Activated CD4-positive, alpha-beta memory T cell treated with anti-CD3 and anti-CD28 coated beads for 36 hours (primary cell): ENCODE data around the gene CA10. TPM values are rescaled to one million over a fixed set of nuclear protein-coding genes. Genes with fewer than 3 reads are reported as not detected.

Experiments used
- CTCF ChIA-PET: fragments of 350-600 bp; sonication (Branson Sonifier 250); formaldehyde crosslinking; loops from one replicate; lab custom pipeline; 2021; ENCODE audit warnings: antibody characterized with exemption, inconsistent platforms; lab: Charles Lee
- POLR2A ChIA-PET: fragments of 350-600 bp; sonication (Branson Sonifier 250); formaldehyde crosslinking; loops from one replicate; lab custom pipeline; 2021; ENCODE audit warnings: antibody characterized with exemption; lab: Charles Lee
- DNase-seq: peaks from one replicate; pipeline ENCODE4 v3.0.0-alpha.2; 2020
- H3K27ac Mint-ChIP-seq: one replicate; pipeline ENCODE4 v1.8.0; 2021; ENCODE audit warnings: mixed read lengths
- H3K27me3 Mint-ChIP-seq: one replicate; pipeline ENCODE4 v1.8.0; 2021; ENCODE audit warnings: mixed read lengths
- H3K36me3 Mint-ChIP-seq: one replicate; pipeline ENCODE4 v1.8.0; 2021; ENCODE audit warnings: mixed read lengths
- H3K4me1 Mint-ChIP-seq: one replicate; pipeline ENCODE4 v1.8.0; 2021; ENCODE audit warnings: low read depth, mixed read lengths
- H3K4me3 Mint-ChIP-seq: one replicate; pipeline ENCODE4 v1.8.0; 2021; ENCODE audit warnings: mild to moderate bottlenecking, mixed read lengths
- H3K9me3 Mint-ChIP-seq: one replicate; pipeline ENCODE4 v1.8.0; 2021; ENCODE audit warnings: mixed read lengths
- intact Hi-C: fragments of 100-400 bp; cut with micrococcal nuclease; formaldehyde crosslinking; loops from one replicate; pipeline ENCODE4 v1.15.1; 2023
- total RNA-seq, 2 experiments: library from RNA; stranded (reverse); gene quantifications; one replicate each; pipeline ENCODE4 v1.2.3, GENCODE V29; 2021

CA10 gene
- total RNA-seq, 2 experiments from 2014 or later: not detected

DNA sequence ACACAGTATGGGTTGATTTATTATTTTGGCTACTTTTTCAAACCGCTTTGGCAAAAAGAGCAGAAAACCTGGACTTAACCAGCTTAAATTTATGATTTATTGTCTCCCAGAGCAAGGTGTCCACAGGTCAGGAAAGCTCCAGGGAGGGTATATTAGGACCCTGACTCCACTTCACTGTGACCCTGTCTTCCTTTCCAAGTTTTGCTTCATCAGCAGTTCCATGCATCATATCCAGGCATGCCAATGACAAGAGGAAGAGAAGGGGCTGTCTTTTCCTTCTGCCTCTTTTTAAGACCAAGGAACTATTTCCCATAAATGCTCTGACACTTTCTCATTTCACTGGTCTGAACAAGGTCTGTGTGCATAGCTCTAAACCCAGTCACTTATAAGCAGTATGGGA lies 316.8 kb downstream of the CA10 start:
- no peak overlapping the region for H3K4me3 Mint-ChIP-seq
- intact Hi-C loops: no loop called here
- no peaks in the 10 kb centered on the region for H3K4me1 Mint-ChIP-seq
- H3K9me3 Mint-ChIP-seq: no peaks in the 10 kb centered on the region
- no peaks in the 10 kb centered on the region for H3K27me3 Mint-ChIP-seq
- no peak overlapping the region for H3K27ac Mint-ChIP-seq
- CTCF ChIA-PET: no interaction called here
- no peak for DNase-seq
- H3K36me3 Mint-ChIP-seq: no peaks in the 10 kb centered on the region
- POLR2A ChIA-PET: no interaction called here

GRCh38 chr17:51840688-51841087 lies 317.8 kb downstream of the CA10 start:
- Mint-ChIP-seq H3K27ac (peak overlapping the region; percentile 7), H3K4me1 (no peaks in the 10 kb centered on the region), H3K4me3 (no peak overlapping the region), H3K36me3 (no peaks in the 10 kb centered on the region), H3K9me3 (no peaks in the 10 kb centered on the region), H3K27me3 (no peaks in the 10 kb centered on the region)
- DNase-seq: no peak
- ChIA-PET CTCF (no interaction called here), POLR2A (no interaction called here)
- intact Hi-C loops: no loop called here

GRCh38 chr17:51833620-51834019 lies 324.9 kb downstream of the CA10 start:
- intact Hi-C loops: no loop called here
- no peak overlapping the region for H3K27ac Mint-ChIP-seq
- H3K9me3 Mint-ChIP-seq: no peaks in the 10 kb centered on the region
- peaks cover 2% of the 10 kb centered on the region for H3K27me3 Mint-ChIP-seq
- no peaks in the 10 kb centered on the region for H3K4me1 Mint-ChIP-seq
- ChIA-PET CTCF (no interaction called here), POLR2A (no interaction called here)
- no peaks in the 10 kb centered on the region for H3K36me3 Mint-ChIP-seq
- DNase-seq: no peak
- no peak overlapping the region for H3K4me3 Mint-ChIP-seq

DNA sequence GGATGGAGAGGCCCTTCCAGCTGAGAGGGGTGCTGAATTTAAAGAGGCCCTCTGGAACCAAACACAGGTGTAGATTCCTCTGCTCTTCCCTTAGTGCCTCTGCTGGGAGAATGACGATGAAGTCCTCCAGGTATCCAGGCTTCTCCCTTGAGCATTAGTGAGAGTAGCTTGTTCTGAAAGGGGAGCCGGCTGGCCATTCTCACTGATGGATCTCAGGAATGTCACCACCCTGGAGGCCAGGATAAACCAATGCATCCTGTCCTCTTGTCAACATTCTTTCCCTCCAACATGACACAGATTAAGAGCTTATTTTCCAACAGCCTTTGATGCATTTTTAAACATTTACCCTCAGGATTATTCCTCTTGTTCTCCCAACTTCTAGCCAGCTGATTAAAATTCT lies 325.5 kb downstream of the CA10 start:
- Mint-ChIP-seq H3K27ac (no peak overlapping the region), H3K27me3 (peaks cover 2% of the 10 kb centered on the region), H3K4me3 (no peak overlapping the region), H3K36me3 (no peaks in the 10 kb centered on the region), H3K4me1 (no peaks in the 10 kb centered on the region), H3K9me3 (no peaks in the 10 kb centered on the region)
- intact Hi-C loops: no loop called here
- ChIA-PET POLR2A (no interaction called here), CTCF (no interaction called here)
- no peak for DNase-seq

DNA sequence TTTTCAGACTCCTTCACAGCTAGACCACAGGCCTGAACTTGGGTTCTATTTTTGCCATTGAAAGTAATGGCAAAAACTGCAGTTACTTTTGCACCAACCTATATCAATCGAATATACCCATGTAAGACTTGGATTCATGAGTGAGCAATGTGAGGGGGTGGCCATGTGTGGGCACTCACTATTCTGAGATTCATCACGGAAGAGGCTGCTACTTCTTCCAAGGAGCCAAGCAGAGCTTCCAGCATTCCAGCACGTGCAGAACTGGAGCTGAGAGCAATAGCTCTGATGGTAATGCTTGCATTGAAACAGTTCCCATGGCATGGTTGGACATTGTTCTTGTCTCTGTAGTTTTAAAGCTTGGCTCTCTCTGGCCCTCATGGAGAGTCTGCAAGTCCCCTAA lies 327.6 kb downstream of the CA10 start:
- Mint-ChIP-seq H3K27me3 (peaks cover 2% of the 10 kb centered on the region), H3K36me3 (no peaks in the 10 kb centered on the region), H3K27ac (no peak overlapping the region), H3K4me1 (no peaks in the 10 kb centered on the region), H3K4me3 (no peak overlapping the region), H3K9me3 (no peaks in the 10 kb centered on the region)
- intact Hi-C loops: no loop called here
- ChIA-PET POLR2A (no interaction called here), CTCF (no interaction called here)
- no peak for DNase-seq

- Mint-ChIP-seq H3K4me3 (no peak overlapping the region), H3K4me1 (no peaks in the 10 kb centered on the region), H3K9me3 (no peaks in the 10 kb centered on the region), H3K36me3 (no peaks in the 10 kb centered on the region), H3K27ac (no peak overlapping the region), H3K27me3 (peaks cover 2% of the 10 kb centered on the region)
- no peak for DNase-seq
- ChIA-PET POLR2A (no interaction called here), CTCF (no interaction called here)
- intact Hi-C loops: no loop called here
These were observed 328.1 kb downstream of the CA10 start for GRCh38 chr17:51830451-51830850.

DNA sequence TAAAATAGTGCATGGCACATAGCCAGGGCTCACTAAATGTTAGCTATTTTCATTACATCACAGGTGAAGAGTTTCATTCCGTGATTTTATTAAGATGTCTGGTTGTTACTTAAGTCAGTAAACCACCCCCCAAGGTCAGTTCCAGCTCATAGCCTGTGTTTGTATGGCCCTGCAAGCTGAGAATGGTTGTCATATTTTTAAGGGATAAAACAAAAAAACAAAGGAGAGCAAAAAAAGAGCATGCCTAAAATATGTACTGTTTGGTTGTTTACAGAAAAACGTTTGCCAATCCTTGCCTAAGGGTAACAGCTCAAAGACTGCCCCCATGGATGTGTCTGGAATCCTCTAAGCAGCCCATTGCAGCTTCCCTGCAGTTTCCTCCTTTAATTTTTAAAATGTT lies 329.6 kb downstream of the CA10 start:
- H3K4me3 Mint-ChIP-seq: no peak overlapping the region
- POLR2A ChIA-PET: no interaction called here
- peaks cover 2% of the 10 kb centered on the region for H3K27me3 Mint-ChIP-seq

GRCh38 chr17:51827140-51827539 lies 331.4 kb downstream of the CA10 start:
- Mint-ChIP-seq H3K9me3 (no peaks in the 10 kb centered on the region), H3K27ac (no peak overlapping the region), H3K4me1 (no peaks in the 10 kb centered on the region), H3K27me3 (peaks cover 4% of the 10 kb centered on the region), H3K4me3 (no peak overlapping the region), H3K36me3 (no peaks in the 10 kb centered on the region)
- intact Hi-C loops: no loop called here
- ChIA-PET POLR2A (no interaction called here), CTCF (no interaction called here)
- no peak for DNase-seq

More for the DNA sequence above, 329.6 kb downstream of the CA10 start:
- H3K36me3 Mint-ChIP-seq: no peaks in the 10 kb centered on the region
- H3K9me3 Mint-ChIP-seq: no peaks in the 10 kb centered on the region
- CTCF ChIA-PET: no interaction called here
- no peaks in the 10 kb centered on the region for H3K4me1 Mint-ChIP-seq
- DNase-seq: no peak
- H3K27ac Mint-ChIP-seq: no peak overlapping the region
- intact Hi-C loops: no loop called here

- CTCF ChIA-PET: no interaction called here
- Mint-ChIP-seq H3K9me3 (no peaks in the 10 kb centered on the region), H3K36me3 (no peaks in the 10 kb centered on the region), H3K4me1 (peaks cover 11% of the 10 kb centered on the region), H3K27ac (peak overlapping the region; percentile 23), H3K4me3 (no peak overlapping the region), H3K27me3 (peaks cover 8% of the 10 kb centered on the region)
- POLR2A ChIA-PET: interaction anchor here (1.6 kb wide), 1 partner anchor 42 kb away, joined by 4 read pairs; no protein-coding TSS in a partner anchor
- DNase-seq: no peak
- intact Hi-C loops: no loop called here
These were observed 337.7 kb downstream of the CA10 start for GRCh38 chr17:51820766-51821165.

- Mint-ChIP-seq H3K36me3 (no peaks in the 10 kb centered on the region), H3K4me1 (peaks cover 11% of the 10 kb centered on the region), H3K27me3 (peaks cover 9% of the 10 kb centered on the region), H3K27ac (peak overlapping the region; percentile 84), H3K4me3 (no peak overlapping the region), H3K9me3 (no peaks in the 10 kb centered on the region)
- intact Hi-C loops: no loop called here
- ChIA-PET POLR2A (interaction anchor here (1.6 kb wide), 1 partner anchor 42 kb away, joined by 4 read pairs; no protein-coding TSS in a partner anchor), CTCF (no interaction called here)
- peak; percentile 27 for DNase-seq
These were observed 338.3 kb downstream of the CA10 start for GRCh38 chr17:51820252-51820651.

DNA sequence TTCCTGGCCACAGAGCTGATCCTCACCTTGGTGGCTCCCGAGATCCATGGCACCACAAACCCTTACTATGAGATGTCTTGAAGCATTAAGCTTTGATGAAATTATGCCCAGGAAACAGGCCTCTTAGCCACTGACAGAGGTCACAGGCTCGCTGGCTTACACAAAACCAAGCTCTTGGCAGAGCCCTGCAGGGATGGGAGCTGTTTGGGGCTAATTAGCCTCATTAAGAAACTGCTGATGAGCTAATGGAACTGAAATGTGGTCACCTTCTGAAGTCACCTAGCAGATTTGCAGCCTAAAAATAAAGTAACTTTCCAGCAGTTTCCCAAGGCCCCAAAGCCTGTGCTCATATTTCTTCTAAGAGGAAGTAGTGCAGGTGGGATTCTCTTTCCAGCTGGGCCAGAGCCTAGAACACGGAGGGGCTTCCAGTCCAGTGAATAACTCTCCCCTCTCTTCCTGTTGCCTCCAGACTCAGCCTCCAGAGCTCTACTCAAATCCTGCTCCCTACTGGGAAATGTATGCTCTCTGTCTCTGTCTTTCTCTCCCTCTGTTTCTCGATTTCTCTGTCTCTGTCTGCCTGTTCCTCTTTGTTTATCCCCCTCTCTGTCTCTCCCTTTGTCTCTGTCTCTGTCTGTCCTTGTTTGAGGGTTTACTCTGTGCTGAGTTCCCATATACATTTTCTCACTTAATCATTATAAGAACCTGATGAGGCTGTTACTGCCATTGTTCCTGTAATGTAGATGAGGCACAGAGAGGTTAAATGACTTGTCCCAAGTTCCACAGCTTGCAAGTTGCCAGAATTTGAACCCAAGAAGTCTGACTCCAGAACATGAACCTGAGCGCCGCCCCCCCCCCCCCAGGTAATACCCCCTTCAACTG lies 338.9 kb downstream of the CA10 start:
- ChIA-PET CTCF (no interaction called here), POLR2A (interaction anchor here (1.6 kb wide), 1 partner anchor 41 kb away, joined by 4 read pairs; no protein-coding TSS in a partner anchor)
- Mint-ChIP-seq H3K9me3 (no peaks in the 10 kb centered on the region), H3K4me3 (no peak overlapping the region), H3K27me3 (peaks cover 9% of the 10 kb centered on the region), H3K4me1 (peaks cover 11% of the 10 kb centered on the region), H3K27ac (peak overlapping the region; percentile 84), H3K36me3 (no peaks in the 10 kb centered on the region)
- intact Hi-C loops: loop anchor here (5.0 kb wide), 1 partner anchor 57 kb away; no protein-coding TSS in a partner anchor
- peak; percentile 13 for DNase-seq

GRCh38 chr17:51818777-51819176 lies 339.7 kb downstream of the CA10 start:
- H3K27ac Mint-ChIP-seq: no peak overlapping the region
- CTCF ChIA-PET: no interaction called here

More at GRCh38 chr17:51818777-51819176, 339.7 kb downstream of the CA10 start:
- Mint-ChIP-seq H3K36me3 (no peaks in the 10 kb centered on the region), H3K9me3 (no peaks in the 10 kb centered on the region), H3K27me3 (peaks cover 9% of the 10 kb centered on the region), H3K4me3 (no peak overlapping the region), H3K4me1 (peaks cover 11% of the 10 kb centered on the region)
- intact Hi-C loops: loop anchor here (5.0 kb wide), 1 partner anchor 56 kb away; no protein-coding TSS in a partner anchor
- no peak for DNase-seq
- POLR2A ChIA-PET: no interaction called here
